ENCODE measurements around the gene TIAM2.
"Not testable (repeated sequence)": the region's sequence is repeated elsewhere in the genome, so short reads cannot be mapped to it uniquely, and the experiment has no call there.

The TIAM2 gene

GRCh38 chr6:155066361-155066760, 71.2 kb downstream of the TIAM2 start:
- no peak for DNase-seq

GRCh38 chr6:155066921-155067680, 72.0 kb downstream of the TIAM2 start:
- DNase-seq: no peak

GRCh38 chr6:155067956-155068615, 73.0 kb downstream of the TIAM2 start:
- no peak for DNase-seq

- no peak for DNase-seq
These were observed 74.4 kb downstream of the TIAM2 start for GRCh38 chr6:155069543-155069942.

GRCh38 chr6:155075930-155076695, 81.0 kb downstream of the TIAM2 start:
- no peak for DNase-seq

- no peak for DNase-seq
These were observed 82.2 kb downstream of the TIAM2 start for GRCh38 chr6:155077331-155077730.

GRCh38 chr6:155077784-155078183, 82.7 kb downstream of the TIAM2 start:
- no peak for DNase-seq

GRCh38 chr6:155078331-155078745, 83.2 kb downstream of the TIAM2 start:
- no peak for DNase-seq

- DNase-seq: no peak
These were observed 84.9 kb downstream of the TIAM2 start for GRCh38 chr6:155079985-155080452.

- DNase-seq: no peak
These were observed 86.0 kb downstream of the TIAM2 start for GRCh38 chr6:155080881-155081845.

- no peak for DNase-seq
These were observed 89.5 kb downstream of the TIAM2 start for GRCh38 chr6:155084431-155085123.

GRCh38 chr6:155085582-155086257, 90.6 kb downstream of the TIAM2 start:
- no peak for DNase-seq

- no peak for DNase-seq
These were observed 93.7 kb downstream of the TIAM2 start for GRCh38 chr6:155088856-155089255.

- DNase-seq: no peak
These were observed 94.6 kb downstream of the TIAM2 start for GRCh38 chr6:155089746-155090145.

GRCh38 chr6:155090166-155090565, 95.1 kb downstream of the TIAM2 start:
- DNase-seq: no peak

- DNase-seq: no peak
These were observed 96.6 kb downstream of the TIAM2 start for GRCh38 chr6:155091756-155092155.

- peak; percentile 14 for DNase-seq
These were observed 98.3 kb downstream of the TIAM2 start for GRCh38 chr6:155093430-155093829.

GRCh38 chr6:155100087-155100486, 105.0 kb downstream of the TIAM2 start:
- no peak for DNase-seq

GRCh38 chr6:155100591-155100990, 105.5 kb downstream of the TIAM2 start:
- no peak for DNase-seq

GRCh38 chr6:155103083-155103645, 108.0 kb downstream of the TIAM2 start:
- not testable (repeated sequence) for DNase-seq

Measured in stimulated activated CD4-positive, alpha-beta T cell treated with anti-CD3 and anti-CD28 coated beads, Interleukin-12 subunit alpha, Interleukin-12 subunit beta, amount 100 ng/mL, for 4 hours (primary cell).